Neural progenitor cell (in vitro differentiated cells): ENCODE data around the gene OPCML. TPM values are rescaled to one million over a fixed set of nuclear protein-coding genes. Genes with fewer than 3 reads are reported as not detected.
A peak's percentile ranks its signal among the peaks of the same experiment; 100 is the strongest.

Experiments used
- DNase-seq: peaks from one replicate; pipeline ENCODE4 v3.0.0-alpha.2; 2016; ENCODE audit warnings: low spot score
- H2AFZ ChIP-seq: fragments of 200-600 bp; sonication (generic); replicated peaks from 2 replicates; pipeline ENCODE4 v1.6.1; 2016; ENCODE audit warnings: antibody characterized with exemption
- H3F3A ChIP-seq: fragments of 200-600 bp; sonication (generic); 2 replicates; pipeline ENCODE4 v1.6.1; 2016; ENCODE audit warnings: antibody characterized with exemption, low read depth
- H3K27ac ChIP-seq: fragments of 200-600 bp; sonication (generic); 2 replicates; pipeline ENCODE4 v1.5.1; 2016; ENCODE audit warnings: mild to moderate bottlenecking
- H3K27me3 ChIP-seq: fragments of 200-600 bp; sonication (generic); 2 replicates; pipeline ENCODE4 v1.6.1; 2016; ENCODE audit warnings: mild to moderate bottlenecking, moderate library complexity
- H3K36me3 ChIP-seq: fragments of 200-600 bp; sonication (generic); 2 replicates; pipeline ENCODE4 v1.5.1; 2016
- H3K4me1 ChIP-seq: fragments of 200-600 bp; sonication (generic); 2 replicates; pipeline ENCODE4 v1.6.1; 2016; ENCODE audit warnings: mixed run types
- H3K4me2 ChIP-seq: fragments of 200-600 bp; sonication (generic); 2 replicates; pipeline ENCODE4 v1.6.1; 2016
- H3K4me3 ChIP-seq: fragments of 200-600 bp; sonication (generic); 2 replicates; pipeline ENCODE4 v1.5.1; 2016
- H3K79me2 ChIP-seq: fragments of 200-600 bp; sonication (generic); 2 replicates; pipeline ENCODE4 v1.6.1; 2016; ENCODE audit warnings: low read depth
- H3K9ac ChIP-seq: fragments of 200-600 bp; sonication (generic); 2 replicates; pipeline ENCODE4 v1.6.1; 2016
- H3K9me3 ChIP-seq: fragments of 200-600 bp; sonication (generic); 2 replicates; pipeline ENCODE4 v1.5.1; 2016; ENCODE audit warnings: low read depth
- H4K20me1 ChIP-seq: fragments of 200-600 bp; sonication (generic); 2 replicates; pipeline ENCODE4 v1.6.1; 2016; ENCODE audit warnings: low read depth
- H3K27ac Mint-ChIP-seq: 3 replicates; pipeline ENCODE4 v1.8.0; 2021; ENCODE audit warnings: mixed read lengths
- H3K27me3 Mint-ChIP-seq: 2 replicates; pipeline ENCODE4 v1.8.0; 2022; ENCODE audit warnings: low read depth, mild to moderate bottlenecking, inconsistent platforms, moderate library complexity, mixed read lengths; ENCODE audit not compliant: insufficient read depth
- H3K36me3 Mint-ChIP-seq: 3 replicates; pipeline ENCODE4 v1.8.0; 2021; ENCODE audit warnings: mixed read lengths
- H3K4me1 Mint-ChIP-seq: 3 replicates; pipeline ENCODE4 v1.8.0; 2021; ENCODE audit warnings: mixed read lengths
- H3K4me3 Mint-ChIP-seq: 3 replicates; pipeline ENCODE4 v1.8.0; 2021; ENCODE audit warnings: mild to moderate bottlenecking, moderate library complexity, mixed read lengths
- H3K9me3 Mint-ChIP-seq: 3 replicates; pipeline ENCODE4 v1.8.0; 2020; ENCODE audit warnings: mixed read lengths
- CTCF ChIP-seq: fragments of 200-600 bp; sonication (generic); IDR thresholded peaks from 2 replicates; pipeline ENCODE4 v1.5.1; 2017; ENCODE audit warnings: antibody characterized with exemption, mild to moderate bottlenecking
- EZH2 ChIP-seq: fragments of 200-600 bp; sonication (generic); IDR thresholded peaks from 2 replicates; pipeline ENCODE4 v1.6.1; 2017; ENCODE audit warnings: antibody characterized with exemption, mild to moderate bottlenecking, moderate library complexity
- EZH2phosphoT487 ChIP-seq: fragments of 200-600 bp; sonication (generic); IDR thresholded peaks from 2 replicates; pipeline ENCODE4 v1.6.1; 2017; ENCODE audit warnings: antibody characterized with exemption
- total RNA-seq: library from RNA; depleted of rRNA; stranded (reverse); fragments of >200 nt; gene quantifications from 2 replicates; pipeline ENCODE4 v1.2.3, GENCODE V29; 2015; ENCODE audit warnings: low replicate concordance

OPCML gene
- total RNA-seq, 1 donor from 2014 or later, result 0.02 TPM

GRCh38 chr11:133222425-133223330 lies 309.6 kb downstream of the OPCML start:
- Histone ChIP-seq H3K4me2 (no peak overlapping the region), H2AFZ (no peak overlapping the region), H3K27me3 (peaks cover 45% of the 10 kb centered on the region), H3K79me2 (no peaks in the 10 kb centered on the region), H3K4me1 (peaks cover 4% of the 10 kb centered on the region), H3K9ac (no peak overlapping the region), H3K4me3 (no peak overlapping the region), H3K36me3 (no peaks in the 10 kb centered on the region), H3K9me3 (no peaks in the 10 kb centered on the region), H3F3A (peaks cover 6% of the 10 kb centered on the region), H3K27ac (no peak overlapping the region), H4K20me1 (peaks cover 8% of the 10 kb centered on the region)
- no peak for DNase-seq
- Mint-ChIP-seq H3K4me3 (no peak overlapping the region), H3K4me1 (peaks cover 6% of the 10 kb centered on the region), H3K36me3 (no peaks in the 10 kb centered on the region), H3K27ac (no peak overlapping the region), H3K9me3 (no peaks in the 10 kb centered on the region), H3K27me3 (peaks cover 11% of the 10 kb centered on the region)
- TF ChIP-seq EZH2phosphoT487, result no peak
- no peak for TF ChIP-seq CTCF
- no peak for TF ChIP-seq EZH2

DNA sequence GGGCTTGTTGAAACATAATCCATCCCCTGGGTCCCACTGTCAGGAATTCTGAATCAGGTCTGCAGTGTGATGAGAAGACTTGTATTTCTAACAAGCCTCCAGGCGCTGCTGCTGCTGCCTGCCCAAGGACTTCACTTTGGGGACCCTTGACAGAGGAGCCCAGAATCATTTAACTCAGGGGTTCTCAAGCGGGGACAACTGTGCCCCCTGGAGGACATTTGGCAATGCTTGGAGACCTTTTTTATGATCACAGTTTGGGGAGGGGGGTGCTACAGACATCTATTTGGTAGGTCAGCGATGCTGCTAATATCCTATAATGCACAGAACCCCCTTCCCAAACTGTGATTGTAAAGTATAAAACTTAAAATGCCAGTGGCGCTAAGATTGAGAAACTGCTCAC lies 312.8 kb downstream of the OPCML start:
- peak; percentile 33 for DNase-seq
- no peak overlapping the region for H3K4me3 ChIP-seq
- H3K79me2 ChIP-seq, result no peaks in the 10 kb centered on the region
- no peaks in the 10 kb centered on the region for H3K9me3 Mint-ChIP-seq
- no peaks in the 10 kb centered on the region for H3K36me3 ChIP-seq
- H3F3A ChIP-seq, result no peaks in the 10 kb centered on the region
- H3K27me3 ChIP-seq, result peaks cover 13% of the 10 kb centered on the region
- no peaks in the 10 kb centered on the region for H3K36me3 Mint-ChIP-seq
- peaks cover 13% of the 10 kb centered on the region for H3K4me1 Mint-ChIP-seq
- H3K27me3 Mint-ChIP-seq, result peaks cover 10% of the 10 kb centered on the region
- no peak overlapping the region for H2AFZ ChIP-seq
- H3K4me1 ChIP-seq, result peaks cover 11% of the 10 kb centered on the region
- no peak overlapping the region for H3K4me3 Mint-ChIP-seq
- no peak overlapping the region for H3K27ac ChIP-seq
- H3K4me2 ChIP-seq, result no peak overlapping the region
- TF ChIP-seq EZH2phosphoT487, result no peak
- TF ChIP-seq CTCF, result peak; percentile 48
- no peak overlapping the region for H3K27ac Mint-ChIP-seq
- H4K20me1 ChIP-seq, result no peaks in the 10 kb centered on the region
- no peak overlapping the region for H3K9ac ChIP-seq
- H3K9me3 ChIP-seq, result no peaks in the 10 kb centered on the region

GRCh38 chr11:133216813-133217212 lies 315.5 kb downstream of the OPCML start:
- no peak overlapping the region for H3K27ac Mint-ChIP-seq
- H3K4me1 ChIP-seq, result peaks cover 11% of the 10 kb centered on the region
- H3K4me1 Mint-ChIP-seq, result peaks cover 13% of the 10 kb centered on the region
- H3K27ac ChIP-seq, result no peak overlapping the region
- no peaks in the 10 kb centered on the region for H3F3A ChIP-seq
- no peak overlapping the region for H3K4me3 Mint-ChIP-seq
- no peak for DNase-seq
- H4K20me1 ChIP-seq, result no peaks in the 10 kb centered on the region
- no peaks in the 10 kb centered on the region for H3K79me2 ChIP-seq
- H3K27me3 ChIP-seq, result no peaks in the 10 kb centered on the region
- H3K4me2 ChIP-seq, result no peak overlapping the region
- H3K27me3 Mint-ChIP-seq, result peaks cover 5% of the 10 kb centered on the region
- TF ChIP-seq CTCF (no peak), EZH2phosphoT487 (no peak), EZH2 (no peak)
- H3K4me3 ChIP-seq, result no peak overlapping the region
- no peak overlapping the region for H2AFZ ChIP-seq
- H3K9me3 ChIP-seq, result no peaks in the 10 kb centered on the region
- no peaks in the 10 kb centered on the region for H3K9me3 Mint-ChIP-seq
- H3K36me3 Mint-ChIP-seq, result no peaks in the 10 kb centered on the region
- no peak overlapping the region for H3K9ac ChIP-seq
- no peaks in the 10 kb centered on the region for H3K36me3 ChIP-seq
